NCI-H2081 treated with DMSO at 0.1 percent for 48 hours (cell line): ENCODE results near the gene COA1.

ENCODE experiments used
- DNase-seq: peaks from one replicate; lab custom pipeline; 2025; lab: John Stamatoyannopoulos, UW

The COA1 gene

DNA sequence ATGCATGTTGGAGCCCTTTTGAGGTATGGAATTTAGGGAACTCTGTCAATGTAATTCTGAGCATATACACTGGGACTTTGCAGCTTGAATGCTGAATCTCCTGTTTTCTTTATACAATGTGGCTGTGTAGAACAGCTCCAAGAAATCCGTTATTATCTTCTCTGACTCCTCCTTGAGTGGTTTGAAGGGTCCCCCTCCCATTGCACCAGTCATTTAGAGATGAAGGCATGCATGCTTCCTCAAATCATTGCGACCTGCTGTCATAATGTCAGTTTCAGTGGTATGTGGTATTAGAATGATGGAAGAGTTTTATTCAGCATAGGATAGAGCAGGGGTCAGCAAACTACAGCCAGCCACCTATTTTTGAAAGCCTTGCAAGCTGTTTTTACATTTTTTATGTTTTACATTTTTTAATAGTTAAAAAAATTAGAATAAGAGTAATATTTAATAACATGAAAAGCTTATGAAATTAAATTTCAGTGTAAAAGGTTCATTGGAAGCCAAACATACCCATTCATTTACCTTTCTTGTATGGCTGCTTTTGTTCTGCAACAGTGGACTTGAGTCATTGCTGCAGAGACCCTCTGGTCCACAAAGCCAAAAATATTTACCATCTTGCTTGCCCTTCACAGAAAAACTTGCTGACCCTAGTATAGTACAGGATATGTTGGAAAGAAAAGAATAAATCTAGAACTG, 138.3 kb downstream of the COA1 start:
- DNase-seq, result no peak

DNA sequence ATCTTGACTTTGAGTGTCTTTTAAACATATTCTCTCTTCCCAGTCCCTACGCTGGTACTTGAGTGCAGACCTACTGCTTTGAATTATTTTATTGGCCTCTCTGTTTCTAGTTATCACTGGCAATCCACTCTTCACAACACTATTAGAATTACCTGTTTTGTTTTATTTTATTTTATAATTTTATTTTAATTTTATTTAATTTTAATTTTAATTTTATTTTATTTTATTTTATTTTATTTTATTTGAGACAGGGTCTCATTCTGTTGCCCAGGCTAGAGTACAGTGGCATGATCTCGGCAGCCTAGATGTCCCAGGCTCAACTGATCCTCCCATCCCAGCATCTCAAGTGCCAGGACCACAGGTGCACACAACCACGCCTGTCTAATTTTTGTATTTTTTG, 139.6 kb downstream of the COA1 start:
- no peak for DNase-seq
